Thoracic aorta (tissue), 2 donors: ENCODE data around the gene NRM. TPM values are rescaled to one million over a fixed set of nuclear protein-coding genes. Genes with fewer than 3 reads are reported as not detected.

ENCODE experiments used
- ATAC-seq: fragments of 150-250 bp; one replicate; pipeline ENCODE4 v1.8.0; 2017; ENCODE audit warnings: low read depth; ENCODE audit not compliant: insufficient number of reproducible peaks, low FRiP score
- DNase-seq: peaks from one replicate; pipeline ENCODE4 v3.0.0-alpha.2; 2020; ENCODE audit warnings: low spot score
- H3K27ac ChIP-seq, 2 donors: fragments of 200-600 bp; sonication (generic); 1 replicate in 1 of 2; 2 replicates in 1 of 2; pipeline ENCODE4 v1.5.1; 2016; ENCODE audit warnings: mild to moderate bottlenecking in 2 of 2, moderate library complexity in 2 of 2
- H3K27me3 ChIP-seq: fragments of 200-600 bp; sonication (generic); replicated peaks from 2 replicates; pipeline ENCODE4 v1.6.0; 2016; ENCODE audit warnings: mild to moderate bottlenecking; ENCODE audit not compliant: insufficient read depth
- H3K36me3 ChIP-seq: fragments of 200-600 bp; sonication (generic); one replicate; pipeline ENCODE4 v1.5.1; 2016
- H3K4me1 ChIP-seq, 2 donors: fragments of 200-600 bp; sonication (generic); 1 replicate in 1 of 2; 2 replicates in 1 of 2; pipeline versions ENCODE4 v1.5.1 to v1.6.0; 2016; ENCODE audit warnings: low read depth in 2 of 2, mild to moderate bottlenecking in 1 of 2; ENCODE audit not compliant: control insufficient read depth in 1 of 2
- H3K4me3 ChIP-seq: fragments of 200-600 bp; sonication (generic); 2 replicates; pipeline ENCODE4 v1.5.1; 2016; ENCODE audit warnings: mild to moderate bottlenecking
- H3K9me3 ChIP-seq: fragments of 200-600 bp; sonication (generic); 2 replicates; pipeline ENCODE4 v1.5.1; 2016
- CTCF ChIP-seq: fragments of 200-600 bp; sonication (generic); IDR thresholded peaks from one replicate; pipeline ENCODE4 v1.5.1; 2019; ENCODE audit warnings: antibody characterized with exemption
- total RNA-seq, 2 donors: library from RNA; depleted of rRNA; stranded (reverse); fragments of >200 nt; gene quantifications; one replicate each; pipeline versions ENCODE4 v1.1.0 to v1.2.3, GENCODE V29; 2016

The NRM gene
- total RNA-seq, 2 donors from 2014 or later: 2.3 to 17.1 TPM

GRCh38 chr6:30657454-30657853 lies 33.3 kb downstream of the NRM start:
- H3K36me3 ChIP-seq: peaks cover 77% of the 10 kb centered on the region
- H3K27me3 ChIP-seq: no peaks in the 10 kb centered on the region
- no peaks in the 10 kb centered on the region for H3K9me3 ChIP-seq
- H3K4me3 ChIP-seq: no peak overlapping the region
- no peak overlapping the region for H3K27ac ChIP-seq
- DNase-seq: no peak
- ATAC-seq: no peak
- no peak for TF ChIP-seq CTCF
- no peaks in the 10 kb centered on the region for H3K4me1 ChIP-seq

GRCh38 chr6:30656513-30656912 lies 34.3 kb downstream of the NRM start:
- no peak for ATAC-seq
- TF ChIP-seq CTCF: no peak
- DNase-seq: no peak

GRCh38 chr6:30655743-30656094 lies 35.1 kb downstream of the NRM start:
- Histone ChIP-seq H3K27me3 (no peaks in the 10 kb centered on the region), H3K36me3 (peaks cover 77% of the 10 kb centered on the region), H3K9me3 (no peaks in the 10 kb centered on the region), H3K27ac (no peak overlapping the region), H3K4me1 (no peaks in the 10 kb centered on the region), H3K4me3 (no peak overlapping the region)
- TF ChIP-seq CTCF: no peak
- DNase-seq: no peak
- ATAC-seq: no peak

More at GRCh38 chr6:30656513-30656912, 34.3 kb downstream of the NRM start:
- Histone ChIP-seq H3K27ac (no peak overlapping the region), H3K4me3 (no peak overlapping the region), H3K27me3 (no peaks in the 10 kb centered on the region), H3K36me3 (peaks cover 74% of the 10 kb centered on the region), H3K9me3 (no peaks in the 10 kb centered on the region), H3K4me1 (no peaks in the 10 kb centered on the region)

- Histone ChIP-seq H3K4me1 (no peaks in the 10 kb centered on the region), H3K27ac (no peak overlapping the region), H3K9me3 (no peaks in the 10 kb centered on the region), H3K36me3 (peaks cover 73% of the 10 kb centered on the region), H3K27me3 (no peaks in the 10 kb centered on the region), H3K4me3 (no peak overlapping the region)
- ATAC-seq (no peak), DNase-seq (no peak)
- no peak for TF ChIP-seq CTCF
These were observed 35.7 kb downstream of the NRM start for GRCh38 chr6:30654798-30655742.

GRCh38 chr6:30651143-30651542 lies 39.6 kb downstream of the NRM start:
- peaks cover 48% of the 10 kb centered on the region for H3K36me3 ChIP-seq

More at GRCh38 chr6:30651143-30651542, 39.6 kb downstream of the NRM start:
- Histone ChIP-seq H3K27me3 (no peaks in the 10 kb centered on the region), H3K4me3 (no peak overlapping the region), H3K9me3 (no peaks in the 10 kb centered on the region), H3K27ac (no peak overlapping the region), H3K4me1 (peaks cover 4 to 11% of the 10 kb centered on the region in 2 donors)
- DNase-seq (no peak), ATAC-seq (no peak)
- TF ChIP-seq CTCF: no peak
